ENCODE results near the gene ARID1B. TPM values are rescaled to one million over a fixed set of nuclear protein-coding genes. Genes with fewer than 3 reads are reported as not detected.

The ARID1B gene
- total and polyA plus RNA-seq, 8 donors = 67.6 to 102 (median 99.0) TPM

GRCh38 chr6:156953479-156954146, 176.4 kb downstream of the ARID1B start:
- peak in 2 of 4 donors; percentile 61 to 85 for DNase-seq
- Histone ChIP-seq H3K27me3 (no peaks in the 10 kb centered on the region), H3K4me3 (no peak overlapping the region), H3K9me3 (no peaks in the 10 kb centered on the region), H3K36me3 (no peaks in the 10 kb centered on the region), H3K4me1 (peaks cover 0 to 44% of the 10 kb centered on the region in 2 donors), H3K27ac (peak overlapping the region in 1 of 2 donors; percentile 3)
- TF ChIP-seq, protein P1, sequence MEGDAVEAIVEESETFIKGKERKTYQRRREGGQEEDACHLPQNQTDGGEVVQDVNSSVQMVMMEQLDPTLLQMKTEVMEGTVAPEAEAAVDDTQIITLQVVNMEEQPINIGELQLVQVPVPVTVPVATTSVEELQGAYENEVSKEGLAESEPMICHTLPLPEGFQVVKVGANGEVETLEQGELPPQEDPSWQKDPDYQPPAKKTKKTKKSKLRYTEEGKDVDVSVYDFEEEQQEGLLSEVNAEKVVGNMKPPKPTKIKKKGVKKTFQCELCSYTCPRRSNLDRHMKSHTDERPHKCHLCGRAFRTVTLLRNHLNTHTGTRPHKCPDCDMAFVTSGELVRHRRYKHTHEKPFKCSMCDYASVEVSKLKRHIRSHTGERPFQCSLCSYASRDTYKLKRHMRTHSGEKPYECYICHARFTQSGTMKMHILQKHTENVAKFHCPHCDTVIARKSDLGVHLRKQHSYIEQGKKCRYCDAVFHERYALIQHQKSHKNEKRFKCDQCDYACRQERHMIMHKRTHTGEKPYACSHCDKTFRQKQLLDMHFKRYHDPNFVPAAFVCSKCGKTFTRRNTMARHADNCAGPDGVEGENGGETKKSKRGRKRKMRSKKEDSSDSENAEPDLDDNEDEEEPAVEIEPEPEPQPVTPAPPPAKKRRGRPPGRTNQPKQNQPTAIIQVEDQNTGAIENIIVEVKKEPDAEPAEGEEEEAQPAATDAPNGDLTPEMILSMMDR (IDR thresholded peaks at IDR 0.05) = no peak
- intact Hi-C loops (cut with DNase I) = no loop called here
- ATAC-seq = peak; percentile 68

DNA sequence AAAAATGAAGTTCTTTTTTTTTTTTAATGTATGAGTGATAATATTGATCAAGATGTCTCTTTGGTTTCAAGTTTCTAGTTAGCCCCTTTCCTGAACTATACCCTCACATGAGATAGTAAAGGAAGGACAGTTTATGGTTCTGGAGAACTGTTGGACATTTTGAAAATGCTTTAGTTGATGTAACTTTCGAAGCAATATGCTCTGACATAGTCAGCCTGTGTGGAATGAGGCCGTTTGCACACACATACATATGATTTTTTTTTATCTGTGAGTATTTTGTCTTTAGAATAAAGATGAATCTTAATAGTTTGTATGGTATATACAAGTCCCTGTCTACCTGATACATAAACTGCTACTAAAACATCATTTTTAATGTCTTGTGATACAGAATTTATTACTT, 177.0 kb downstream of the ARID1B start:
- Histone ChIP-seq H3K36me3 (no peaks in the 10 kb centered on the region), H3K4me1 (peaks cover 0 to 38% of the 10 kb centered on the region in 2 donors), H3K27ac (peak overlapping the region in 1 of 2 donors; percentile 3), H3K27me3 (no peaks in the 10 kb centered on the region), H3K9me3 (no peaks in the 10 kb centered on the region), H3K4me3 (no peak overlapping the region)
- TF ChIP-seq, protein P1 (IDR thresholded peaks at IDR 0.05) = no peak
- DNase-seq (no peak), ATAC-seq (no peak)
- intact Hi-C loops (cut with DNase I) = no loop called here

- intact Hi-C loops (cut with DNase I) = no loop called here
- H3K36me3 ChIP-seq = no peaks in the 10 kb centered on the region
- H3K27me3 ChIP-seq = no peaks in the 10 kb centered on the region
- H3K9me3 ChIP-seq = no peaks in the 10 kb centered on the region
- TF ChIP-seq, protein P1 (IDR thresholded peaks at IDR 0.05) = no peak
- DNase-seq = no peak
- peaks cover 0 to 34% of the 10 kb centered on the region in 2 donors for H3K4me1 ChIP-seq
- no peak overlapping the region for H3K4me3 ChIP-seq
- no peak for ATAC-seq
- H3K27ac ChIP-seq = no peak overlapping the region
Measured at GRCh38 chr6:156954816-156955215, 177.6 kb downstream of the ARID1B start.

DNA sequence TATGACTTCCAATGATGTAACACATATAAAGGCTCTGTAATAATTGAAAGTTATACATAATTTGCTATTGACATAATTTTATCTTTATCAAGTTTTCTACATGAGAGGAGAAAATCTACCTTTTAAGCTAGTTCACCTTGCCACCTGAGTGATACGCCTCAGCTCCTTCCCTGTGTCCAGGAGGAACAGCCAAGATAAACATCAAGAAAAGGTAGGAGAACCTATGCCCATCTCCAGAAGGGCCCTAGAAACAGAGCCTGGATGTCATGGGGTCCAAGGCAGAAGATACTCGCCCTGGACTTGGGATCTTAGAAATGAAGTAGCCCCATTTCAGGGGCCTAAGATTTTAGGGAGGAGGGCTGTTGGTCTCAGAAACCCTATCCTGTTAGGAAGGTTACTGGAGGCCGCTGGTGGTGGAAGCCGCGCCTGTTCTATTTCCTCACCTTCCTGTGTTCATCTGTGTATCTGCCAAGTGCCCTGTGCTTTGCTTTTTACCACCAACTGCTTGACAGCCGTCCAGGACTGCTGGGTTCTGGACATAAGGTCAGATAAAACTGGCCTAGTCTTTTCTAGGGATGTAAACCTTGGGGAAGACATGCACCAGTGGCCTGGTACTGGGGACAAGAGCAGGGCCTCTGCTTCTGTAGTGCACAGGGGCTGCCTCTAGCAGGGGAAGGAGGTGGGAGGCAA, 178.5 kb downstream of the ARID1B start:
- Histone ChIP-seq H3K36me3 (no peaks in the 10 kb centered on the region), H3K4me3 (no peak overlapping the region), H3K4me1 (peaks cover 0 to 34% of the 10 kb centered on the region in 2 donors), H3K27me3 (no peaks in the 10 kb centered on the region), H3K9me3 (no peaks in the 10 kb centered on the region), H3K27ac (peak overlapping the region; percentile 8 to 40)
- no peak for DNase-seq
- ATAC-seq = peak; percentile 57
- TF ChIP-seq, protein P1 (IDR thresholded peaks at IDR 0.05) = no peak
- intact Hi-C loops (cut with DNase I) = no loop called here

DNA sequence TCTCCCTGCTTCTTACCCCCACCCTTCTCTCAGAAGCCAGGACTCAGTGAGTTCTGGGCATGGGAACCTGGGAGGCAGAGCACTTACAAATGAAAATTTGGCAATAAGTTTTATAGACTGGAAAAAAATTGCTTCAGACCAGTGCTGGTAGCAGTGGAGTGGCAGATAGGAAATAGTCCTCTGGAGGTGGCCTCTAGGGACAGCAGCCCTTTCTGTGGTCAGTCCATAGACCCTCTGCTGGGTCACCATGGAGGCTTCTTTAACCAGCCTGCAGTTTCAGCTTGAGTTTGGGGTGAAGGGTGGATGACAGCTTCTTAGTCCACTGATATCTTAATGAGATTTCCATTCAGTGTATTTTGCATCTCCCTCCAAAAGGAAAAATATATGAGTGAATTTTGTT, 179.1 kb downstream of the ARID1B start:
- Histone ChIP-seq H3K27me3 (no peaks in the 10 kb centered on the region), H3K36me3 (no peaks in the 10 kb centered on the region), H3K27ac (peak overlapping the region; percentile 8 to 40), H3K4me3 (no peak overlapping the region), H3K4me1 (peaks cover 0 to 34% of the 10 kb centered on the region in 2 donors), H3K9me3 (no peaks in the 10 kb centered on the region)
- DNase-seq (no peak), ATAC-seq (peak; percentile 7)
- TF ChIP-seq, protein P1 (IDR thresholded peaks at IDR 0.05) = no peak
- intact Hi-C loops (cut with DNase I) = no loop called here
